ENCODE data around the gene FLT3. TPM values are rescaled to one million over a fixed set of nuclear protein-coding genes. Genes with fewer than 3 reads are reported as not detected.
"Not testable (repeated sequence)": the region's sequence is repeated elsewhere in the genome, so short reads cannot be mapped to it uniquely, and the experiment has no call there.

Gene FLT3
- total and polyA plus RNA-seq, 2 experiments from 2014 or later, result 0.06 TPM; not detected in 1

GRCh38 chr13:28012896-28013295, 87.5 kb downstream of the FLT3 start:
- Histone ChIP-seq H3K4me1 (ENCODE audit: low read depth) (no peaks in the 10 kb centered on the region), H3K27me3 (peaks cover 5% of the 10 kb centered on the region), H3K27ac (no peak overlapping the region), H3K36me3 (no peaks in the 10 kb centered on the region), H3K9me3 (ENCODE audit: low read depth) (no peaks in the 10 kb centered on the region), H3K4me3 (no peak overlapping the region)
- no peak for TF ChIP-seq CTCF (IDR thresholded peaks at IDR 0.05; ENCODE audit: low read depth, low read length)
- DNase-seq (ENCODE audit: low read depth in 1 of 2, low spot score in 1 of 2), result no peak

GRCh38 chr13:28012383-28012782, 88.0 kb downstream of the FLT3 start:
- Histone ChIP-seq H3K36me3 (no peaks in the 10 kb centered on the region), H3K27ac (no peak overlapping the region), H3K4me3 (no peak overlapping the region), H3K9me3 (ENCODE audit: low read depth) (no peaks in the 10 kb centered on the region), H3K4me1 (ENCODE audit: low read depth) (no peaks in the 10 kb centered on the region), H3K27me3 (peaks cover 5% of the 10 kb centered on the region)
- no peak for DNase-seq (ENCODE audit: low read depth in 1 of 2, low spot score in 1 of 2)
- no peak for TF ChIP-seq CTCF (IDR thresholded peaks at IDR 0.05; ENCODE audit: low read depth, low read length)

- no peak overlapping the region for H3K27ac ChIP-seq
- TF ChIP-seq CTCF (IDR thresholded peaks at IDR 0.05; ENCODE audit: low read depth, low read length), result no peak
- DNase-seq (ENCODE audit: low read depth in 1 of 2, low spot score in 1 of 2), result no peak
- H3K4me1 ChIP-seq (ENCODE audit: low read depth), result no peaks in the 10 kb centered on the region
- H3K27me3 ChIP-seq, result peaks cover 5% of the 10 kb centered on the region
- H3K9me3 ChIP-seq (ENCODE audit: low read depth), result no peaks in the 10 kb centered on the region
- H3K36me3 ChIP-seq, result no peaks in the 10 kb centered on the region
- no peak overlapping the region for H3K4me3 ChIP-seq
Observed at GRCh38 chr13:28010046-28010445, 90.3 kb downstream of the FLT3 start.

GRCh38 chr13:28005016-28005415, 95.4 kb downstream of the FLT3 start:
- not testable (repeated sequence) for H3K4me3 ChIP-seq; H3K27ac ChIP-seq; H3K27me3 ChIP-seq; H3K36me3 ChIP-seq; H3K4me1 ChIP-seq (ENCODE audit: low read depth); DNase-seq (ENCODE audit: low read depth in 1 of 2, low spot score in 1 of 2); H3K9me3 ChIP-seq (ENCODE audit: low read depth)

GRCh38 chr13:28002886-28003698, 97.3 kb downstream of the FLT3 start:
- Histone ChIP-seq H3K4me3 (no peak overlapping the region), H3K27me3 (no peaks in the 10 kb centered on the region), H3K9me3 (ENCODE audit: low read depth) (no peaks in the 10 kb centered on the region), H3K36me3 (no peaks in the 10 kb centered on the region), H3K27ac (no peak overlapping the region), H3K4me1 (ENCODE audit: low read depth) (peaks cover 4% of the 10 kb centered on the region)
- no peak for TF ChIP-seq CTCF (IDR thresholded peaks at IDR 0.05; ENCODE audit: low read depth, low read length)
- DNase-seq (ENCODE audit: low read depth in 1 of 2, low spot score in 1 of 2), result no peak

- no peak for TF ChIP-seq CTCF (IDR thresholded peaks at IDR 0.05; ENCODE audit: low read depth, low read length)
- no peak for DNase-seq (ENCODE audit: low read depth in 1 of 2, low spot score in 1 of 2)
- no peaks in the 10 kb centered on the region for H3K27me3 ChIP-seq
- H3K36me3 ChIP-seq, result no peaks in the 10 kb centered on the region
- H3K4me1 ChIP-seq (ENCODE audit: low read depth), result peaks cover 5% of the 10 kb centered on the region
- no peak overlapping the region for H3K27ac ChIP-seq
- H3K4me3 ChIP-seq, result no peak overlapping the region
- H3K9me3 ChIP-seq (ENCODE audit: low read depth), result no peaks in the 10 kb centered on the region
Observed at GRCh38 chr13:28001837-28002473, 98.4 kb downstream of the FLT3 start.

Measured in cardiac muscle cell (in vitro differentiated cells and primary cell).